HG03135 (cell line): ENCODE data around the gene PPM1F.

ENCODE experiments used
- ATAC-seq: cut with Tn5 transposase; IDR thresholded peaks from one replicate; pipeline ENCODE4 v1.9.1; 2021; ENCODE audit warnings: mild to moderate bottlenecking, moderate library complexity; ENCODE audit not compliant: unreplicated experiment

PPM1F gene

GRCh38 chr22:21961886-21962654 is 9.4 kb upstream of the PPM1F start:
- no peak for ATAC-seq

GRCh38 chr22:21961127-21961867 is 8.6 kb upstream of the PPM1F start:
- ATAC-seq, result no peak

DNA sequence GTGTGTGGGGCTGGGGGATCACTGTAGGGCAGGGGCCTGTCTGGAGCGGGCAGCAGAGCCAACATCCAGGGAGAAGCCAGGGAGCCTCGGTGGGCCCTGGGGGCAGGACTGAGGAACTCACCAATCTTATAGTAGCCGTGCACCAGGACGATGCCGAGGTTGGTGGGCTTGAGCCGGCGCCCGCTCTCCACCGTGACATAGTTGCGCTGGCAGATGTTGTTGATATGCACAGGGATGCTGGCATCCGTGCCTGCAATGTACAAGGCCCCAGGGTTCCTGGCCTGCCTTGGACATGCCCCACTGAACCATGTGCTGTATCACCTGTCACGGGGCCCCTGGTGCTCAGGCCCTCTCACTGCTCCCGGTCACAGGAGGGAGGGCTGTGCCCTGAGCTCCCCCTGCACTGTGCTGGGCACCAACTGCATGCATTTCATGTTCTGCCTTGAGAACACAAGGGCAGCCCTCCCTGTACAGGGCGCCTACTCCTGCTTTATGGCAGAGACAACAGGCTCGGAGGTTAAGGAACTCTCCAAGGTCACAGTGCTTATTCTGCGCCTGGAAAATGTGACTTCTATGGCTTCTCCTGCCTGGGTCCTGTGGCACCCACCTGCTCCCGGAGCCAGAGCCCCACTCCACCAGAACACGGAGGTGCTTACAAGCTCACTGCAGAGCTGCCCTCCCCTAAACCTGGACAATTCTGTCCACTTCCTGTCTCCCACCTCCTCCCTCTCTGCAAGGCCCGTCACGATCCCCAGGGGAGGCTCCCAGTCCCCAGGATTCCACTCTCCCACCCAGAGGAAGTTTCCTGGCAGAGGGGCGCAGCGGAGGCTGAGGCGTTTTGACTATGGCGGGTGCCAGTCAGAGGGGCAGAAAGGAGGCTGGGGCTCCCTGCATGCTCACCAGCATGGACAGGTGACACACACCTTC is 7.8 kb upstream of the PPM1F start:
- ATAC-seq, result no peak

DNA sequence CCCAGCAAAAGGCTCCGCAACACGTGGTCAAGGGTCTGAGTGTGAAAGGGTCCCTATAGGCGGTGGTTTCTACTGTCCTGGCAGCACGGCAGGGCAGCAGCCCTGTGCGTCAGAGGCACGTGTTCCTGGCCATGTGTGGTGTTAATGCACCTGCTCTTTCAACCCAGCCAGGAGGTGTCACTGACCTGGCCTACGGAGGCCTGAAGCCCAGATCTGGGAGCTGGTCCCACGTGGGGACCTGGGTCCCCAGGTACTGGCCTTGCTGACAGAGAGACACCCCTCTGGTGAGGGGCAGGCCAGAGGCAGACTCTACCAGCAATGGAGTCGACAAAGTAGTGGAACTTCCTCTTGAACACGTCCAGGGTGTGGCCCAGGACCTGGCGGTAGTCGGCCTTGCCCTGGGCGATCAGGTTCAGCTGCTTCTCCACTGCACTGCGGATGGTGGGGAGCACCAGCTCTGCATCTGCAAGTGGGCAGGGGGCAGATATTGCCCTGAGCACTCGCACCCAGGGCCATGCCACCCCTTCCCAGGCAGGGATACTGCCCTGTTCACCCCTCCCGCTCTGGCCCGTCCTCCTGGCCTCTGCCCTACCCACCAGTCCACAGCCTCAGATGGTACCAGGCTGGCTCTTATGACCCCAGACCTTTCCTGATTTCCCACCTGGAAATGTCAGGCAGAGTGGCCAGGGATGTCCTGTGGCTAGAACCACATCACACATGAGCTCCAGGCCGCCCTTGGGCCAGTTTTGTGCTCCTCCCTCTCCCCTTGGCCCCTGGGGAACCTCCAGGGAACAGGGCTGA is 6.8 kb upstream of the PPM1F start:
- ATAC-seq, result no peak

DNA sequence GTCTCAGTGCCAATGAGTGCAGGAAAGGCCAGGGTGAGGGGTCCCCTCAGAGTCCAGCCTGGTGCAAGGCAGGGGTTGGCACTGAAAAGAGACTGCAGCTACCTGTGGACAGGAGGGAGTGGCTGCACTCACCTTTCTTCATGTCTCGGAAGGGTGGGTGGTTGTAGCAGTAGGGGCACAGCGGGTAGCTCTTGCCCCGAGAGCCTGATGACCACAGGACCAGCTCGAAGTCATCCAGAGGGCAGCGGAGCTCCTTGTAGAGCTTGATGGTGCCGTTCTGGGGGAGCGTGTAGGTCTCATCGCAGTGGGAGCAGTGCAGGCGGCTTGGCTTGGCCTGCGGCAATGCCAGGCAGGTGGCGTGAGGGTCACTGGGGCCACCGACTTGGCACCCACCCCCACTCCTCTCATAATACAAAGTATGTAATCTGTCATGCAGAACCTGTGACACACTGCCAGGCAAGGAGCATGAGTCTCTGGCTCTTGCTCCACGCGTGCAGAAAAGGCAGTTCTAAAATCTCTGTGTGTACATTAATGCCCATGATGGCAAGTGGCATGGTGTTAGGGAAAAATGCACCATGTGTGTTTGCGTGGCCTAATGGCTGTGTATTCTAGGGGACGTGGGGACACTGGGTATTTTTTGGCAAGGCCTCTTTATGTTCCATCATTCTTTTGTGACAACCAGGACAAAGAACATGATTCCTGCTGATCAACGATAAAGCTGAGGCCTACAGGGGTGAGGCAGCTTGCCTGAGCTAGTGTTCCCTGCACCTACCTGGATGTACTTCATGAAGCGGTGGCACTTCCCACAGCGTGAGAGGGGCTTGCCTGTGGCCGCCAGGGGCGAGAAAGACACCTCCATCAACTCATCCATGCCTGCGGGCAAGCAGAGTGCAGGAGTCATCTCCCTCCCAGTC is 6.0 kb upstream of the PPM1F start:
- no peak for ATAC-seq

DNA sequence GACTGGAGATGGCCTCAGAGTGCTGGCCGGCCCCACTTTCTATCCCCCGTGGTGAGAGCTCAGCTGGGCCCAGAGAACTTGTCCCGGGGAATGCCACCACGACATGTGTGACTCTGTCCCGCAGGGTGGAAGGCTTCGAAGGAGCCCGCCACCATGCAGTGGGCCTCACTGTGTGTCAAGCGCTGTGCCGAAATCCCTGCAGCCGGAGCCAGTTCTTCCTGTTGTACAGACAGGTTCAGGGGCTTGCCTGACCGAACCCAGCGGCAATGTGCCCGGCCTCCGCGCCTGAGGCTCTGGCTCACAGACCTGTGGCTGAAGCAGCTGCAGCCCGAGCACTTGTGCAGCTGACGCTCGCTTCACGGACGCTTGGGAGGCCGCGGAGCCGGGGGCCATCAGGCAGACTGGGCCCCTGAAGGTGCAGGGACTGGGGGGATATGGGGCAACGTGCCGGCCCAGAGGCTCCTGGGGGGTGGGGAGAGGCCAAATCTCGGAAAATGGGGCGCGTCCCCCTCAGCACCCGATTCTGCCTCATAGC is 650 bp downstream of the PPM1F start:
- ATAC-seq, result peak; percentile 25

GRCh38 chr22:21951062-21951461 is 1.6 kb downstream of the PPM1F start:
- no peak for ATAC-seq

- ATAC-seq, result no peak
Observed at GRCh38 chr22:21949948-21950347, 2.7 kb downstream of the PPM1F start.

DNA sequence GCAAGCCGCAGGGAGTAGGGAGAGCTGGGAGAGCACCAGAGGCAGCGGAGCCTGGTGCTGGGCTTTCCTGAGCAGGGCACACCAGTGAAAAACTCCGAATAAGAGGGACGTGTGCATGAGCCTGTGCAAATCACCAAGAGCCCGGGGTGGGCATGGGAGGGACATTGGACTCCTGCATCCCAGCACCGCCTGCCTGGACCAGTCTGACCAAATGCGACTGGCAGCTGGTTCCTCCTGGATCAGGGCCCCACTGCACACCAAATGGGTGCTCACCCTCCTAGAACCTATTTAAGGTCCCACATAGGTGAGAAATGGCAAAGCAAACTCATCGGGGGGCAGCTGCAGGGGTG is 3.1 kb downstream of the PPM1F start:
- no peak for ATAC-seq

- no peak for ATAC-seq
Observed at GRCh38 chr22:21948824-21949568, 3.7 kb downstream of the PPM1F start.

- ATAC-seq, result no peak
Observed at GRCh38 chr22:21948390-21948789, 4.3 kb downstream of the PPM1F start.

GRCh38 chr22:21947040-21948014 is 5.3 kb downstream of the PPM1F start:
- ATAC-seq, result no peak

DNA sequence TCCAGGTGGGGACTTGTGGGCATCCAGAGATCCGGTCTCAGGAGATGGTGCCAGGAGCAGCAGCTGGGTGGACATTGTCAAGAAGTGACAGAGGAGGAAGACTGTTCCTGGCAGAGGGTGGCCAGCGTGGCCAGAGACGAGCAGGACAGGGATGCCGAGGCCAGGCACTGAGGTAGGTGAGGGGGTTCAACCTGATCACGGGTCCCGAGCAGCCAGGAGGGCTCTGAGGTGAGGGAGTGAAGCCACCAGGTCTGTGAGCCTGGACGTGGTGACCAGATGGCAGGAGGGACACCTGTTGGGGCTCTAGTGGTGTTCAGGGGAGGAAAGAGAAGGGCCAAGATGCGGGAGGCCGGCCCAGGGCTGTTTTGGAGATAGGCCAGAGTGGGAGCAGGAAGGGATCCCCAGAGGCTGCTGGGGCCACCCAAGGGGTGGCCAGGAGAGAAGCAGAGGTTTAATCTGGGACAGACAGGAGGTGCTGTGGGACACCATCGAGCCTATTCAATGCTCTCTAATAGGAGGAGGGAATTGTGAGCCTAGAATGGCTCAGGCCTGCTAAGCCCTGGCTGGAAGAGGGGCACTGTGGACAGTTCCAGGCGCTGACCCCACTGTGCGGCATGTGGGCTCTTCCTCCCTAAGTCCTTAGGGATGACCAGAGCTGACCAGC is 6.3 kb downstream of the PPM1F start:
- no peak for ATAC-seq

GRCh38 chr22:21945453-21946261 is 7.0 kb downstream of the PPM1F start:
- no peak for ATAC-seq

DNA sequence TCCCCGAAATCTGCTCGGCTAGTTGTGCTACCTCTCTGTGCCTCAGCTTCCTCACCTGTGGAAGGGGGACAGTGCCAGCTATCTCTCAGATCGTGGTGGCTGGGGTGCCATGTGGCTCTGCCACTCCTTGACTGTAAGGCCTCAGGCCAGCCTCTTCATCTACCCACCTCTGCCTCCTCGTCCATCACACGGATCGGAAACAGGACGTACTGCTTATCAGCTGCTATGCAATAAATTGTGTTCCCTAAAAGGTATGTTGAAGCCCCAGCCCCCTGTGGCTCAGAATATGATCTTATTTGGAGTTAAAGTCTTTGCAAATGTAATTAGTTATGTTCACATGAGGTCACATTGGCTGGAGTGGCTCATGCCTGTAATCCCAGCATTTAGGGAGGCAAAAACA is 7.8 kb downstream of the PPM1F start:
- no peak for ATAC-seq
